GM18868 (cell line): ENCODE measurements around the gene KLHL2.
"Not testable (repeated sequence)": the region's sequence is repeated elsewhere in the genome, so short reads cannot be mapped to it uniquely, and the experiment has no call there.

Source experiments
- ATAC-seq: cut with Tn5 transposase; IDR thresholded peaks from one replicate; pipeline ENCODE4 v1.9.1; 2021; ENCODE audit warnings: mild to moderate bottlenecking, moderate library complexity; ENCODE audit not compliant: unreplicated experiment

Gene KLHL2

GRCh38 chr4:165326831-165327210, 119.5 kb downstream of the KLHL2 start:
- peak; percentile 0 for ATAC-seq

GRCh38 chr4:165327211-165328100, 120.1 kb downstream of the KLHL2 start, which contains the start of gene MSMO1:
TSS of gene MSMO1 (plus strand) at chr4:165327669. CDS start at chr4:165333371, 5,702 bp downstream.
- ATAC-seq: peak; percentile 95

GRCh38 chr4:165328101-165328425, 120.7 kb downstream of the KLHL2 start:
- no peak for ATAC-seq

GRCh38 chr4:165328708-165329107, 121.3 kb downstream of the KLHL2 start:
- no peak for ATAC-seq

GRCh38 chr4:165330071-165330470, 122.7 kb downstream of the KLHL2 start:
- ATAC-seq: no peak

- ATAC-seq: no peak
Observed at GRCh38 chr4:165330666-165331065, 123.3 kb downstream of the KLHL2 start.

- no peak for ATAC-seq
Observed at GRCh38 chr4:165331359-165331758, 124.0 kb downstream of the KLHL2 start.

GRCh38 chr4:165331823-165332222, 124.5 kb downstream of the KLHL2 start:
- no peak for ATAC-seq

GRCh38 chr4:165332502-165332901, 125.1 kb downstream of the KLHL2 start:
- ATAC-seq: no peak

- ATAC-seq: no peak
Observed at GRCh38 chr4:165335163-165335703, 127.9 kb downstream of the KLHL2 start.

GRCh38 chr4:165336743-165337142, 129.4 kb downstream of the KLHL2 start:
- no peak for ATAC-seq

- not testable (repeated sequence) for ATAC-seq
Observed at GRCh38 chr4:165342340-165342739, 135.0 kb downstream of the KLHL2 start.

- no peak for ATAC-seq
Observed at GRCh38 chr4:165343353-165344191, 136.2 kb downstream of the KLHL2 start.

- ATAC-seq: no peak
Observed at GRCh38 chr4:165345666-165346417, 138.5 kb downstream of the KLHL2 start.

GRCh38 chr4:165347647-165348569, 140.5 kb downstream of the KLHL2 start:
- no peak for ATAC-seq

GRCh38 chr4:165351359-165352130, 144.2 kb downstream of the KLHL2 start:
- ATAC-seq: no peak

- ATAC-seq: peak; percentile 74
Observed at GRCh38 chr4:165355900-165356300, 148.5 kb downstream of the KLHL2 start.

GRCh38 chr4:165359506-165359905, 152.1 kb downstream of the KLHL2 start:
- no peak for ATAC-seq
